ENCODE data around the gene GALNTL6.
"Not testable (repeated sequence)": the region's sequence is repeated elsewhere in the genome, so short reads cannot be mapped to it uniquely, and the experiment has no call there.

Gene GALNTL6

GRCh38 chr4:173002830-173003561 is 1189.8 kb downstream of the GALNTL6 start:
- no peak for DNase-seq

DNA sequence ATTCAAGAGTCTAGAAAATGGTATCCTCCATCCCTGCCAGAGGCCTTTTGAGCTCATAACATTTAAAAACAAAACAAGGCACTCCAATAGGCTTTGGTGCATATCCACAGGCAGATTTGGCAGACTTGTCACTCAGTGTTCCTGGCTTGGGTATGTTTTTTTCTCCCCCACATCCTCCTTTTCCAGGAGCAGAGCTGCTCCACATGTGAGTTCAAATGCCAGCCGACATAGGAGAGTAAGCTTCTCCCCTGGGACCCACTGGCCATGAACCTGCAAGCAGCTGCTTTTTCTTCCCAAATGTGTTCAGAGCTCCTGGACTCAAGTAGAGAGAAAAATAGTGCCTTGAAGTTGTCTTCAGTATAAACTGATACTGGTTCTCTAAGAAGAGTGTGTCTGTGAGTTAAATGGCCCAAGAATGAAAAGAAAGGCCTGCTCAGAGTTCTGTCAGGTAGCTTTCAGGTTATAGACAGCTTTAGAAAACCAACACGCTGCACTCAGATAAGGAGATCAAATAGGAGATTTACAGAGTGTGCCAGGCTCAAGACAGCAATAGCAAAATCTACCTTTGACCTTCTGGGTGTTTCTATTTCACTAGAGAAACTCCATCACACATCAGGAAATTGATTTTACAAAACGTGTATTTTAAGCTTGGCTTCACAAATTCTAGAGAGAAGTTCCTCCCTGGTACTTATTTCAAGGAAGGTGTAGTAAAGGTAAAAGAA is 1192.9 kb downstream of the GALNTL6 start:
- DNase-seq, result no peak

- no peak for DNase-seq
Observed at GRCh38 chr4:173008436-173008835, 1195.2 kb downstream of the GALNTL6 start.

DNA sequence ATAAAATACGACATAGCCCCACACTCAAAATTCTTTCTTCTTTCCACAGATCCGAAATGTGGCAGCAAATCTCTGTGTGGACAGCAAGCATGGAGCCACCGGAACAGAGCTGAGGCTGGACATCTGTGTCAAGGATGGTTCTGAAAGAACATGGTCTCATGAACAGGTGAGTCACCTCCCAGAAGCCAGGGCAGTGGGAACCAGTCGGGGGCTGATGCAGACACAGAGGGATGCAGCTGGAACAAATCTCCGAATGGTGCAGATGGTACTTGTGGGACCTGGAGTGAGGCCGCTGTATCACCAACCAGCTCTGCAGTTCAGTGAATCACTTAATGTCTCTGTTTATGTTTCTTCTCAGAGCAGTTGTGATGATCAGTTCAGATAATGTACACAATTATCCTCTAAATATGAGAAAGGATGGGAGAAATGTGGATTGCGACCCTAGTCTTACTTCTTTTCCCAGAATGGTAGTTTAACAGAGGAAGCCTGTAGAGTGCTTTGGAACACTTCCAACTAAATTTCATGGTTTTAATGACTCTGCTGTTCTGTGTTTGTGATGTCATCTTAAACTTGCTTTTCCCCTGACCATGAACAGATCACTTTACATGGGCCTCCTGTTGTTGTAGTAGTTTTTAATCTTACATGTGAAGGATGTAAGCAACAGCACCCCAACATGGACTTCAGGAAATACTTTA is 1196.1 kb downstream of the GALNTL6 start:
- DNase-seq, result no peak

GRCh38 chr4:173012608-173013007 is 1199.4 kb downstream of the GALNTL6 start:
- DNase-seq, result no peak

DNA sequence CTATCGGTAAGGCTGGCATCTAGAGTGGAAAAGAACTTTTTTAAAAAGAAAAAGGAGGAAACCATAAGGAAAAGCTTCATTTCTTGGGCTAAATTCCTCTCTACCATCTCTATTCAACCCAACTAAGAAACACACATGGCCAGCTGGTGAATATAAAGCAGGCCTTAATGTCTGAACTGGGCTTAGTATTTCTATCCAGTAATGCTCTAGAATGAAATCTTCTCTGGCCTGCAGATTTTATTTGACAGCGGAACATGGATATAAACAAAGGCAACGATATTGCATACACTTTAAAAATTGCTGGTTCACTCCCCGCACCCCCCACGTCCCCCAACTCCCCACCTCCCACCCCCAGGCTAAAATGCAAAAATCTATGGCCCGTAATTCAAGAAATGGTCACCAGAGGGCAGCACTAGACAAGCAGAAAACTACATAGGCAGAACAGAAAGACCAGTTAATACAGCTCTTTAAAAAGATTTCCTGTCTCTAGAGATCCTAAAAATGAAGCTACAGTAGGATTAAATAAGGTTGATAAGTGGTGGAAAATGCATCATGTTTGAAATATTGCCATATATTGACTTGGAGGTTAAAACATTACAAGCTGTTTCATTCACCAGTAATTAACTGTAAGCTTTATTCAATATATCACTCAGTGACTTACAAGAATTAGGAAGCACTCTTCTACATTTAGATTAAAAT is 1200.2 kb downstream of the GALNTL6 start:
- DNase-seq, result peak; percentile 52 to 60

DNA sequence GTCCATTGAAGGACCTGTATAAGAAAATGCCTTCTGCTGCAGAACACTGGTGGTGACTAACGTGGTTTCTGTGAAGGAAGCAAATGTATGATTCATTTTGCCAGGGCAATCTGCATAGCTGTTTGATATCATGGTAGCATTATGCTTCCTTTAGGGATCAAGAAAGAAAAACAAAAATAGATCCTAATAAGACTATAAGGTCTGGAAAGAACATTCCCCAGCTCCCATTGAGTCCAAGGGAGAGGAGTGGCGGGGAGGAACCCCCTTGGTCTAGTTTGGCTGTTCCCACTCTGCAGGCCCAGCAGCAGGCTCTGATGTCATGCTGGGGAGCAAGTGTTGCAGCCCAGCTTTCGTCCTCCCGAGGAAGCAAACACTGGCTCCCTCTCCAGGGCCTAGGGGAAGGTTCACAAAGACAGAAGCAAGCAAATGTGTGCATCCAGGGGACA is 1200.9 kb downstream of the GALNTL6 start:
- no peak for DNase-seq

- DNase-seq, result no peak
Observed at GRCh38 chr4:173014836-173015235, 1201.6 kb downstream of the GALNTL6 start.

GRCh38 chr4:173017802-173018201 is 1204.6 kb downstream of the GALNTL6 start:
- no peak for DNase-seq

DNA sequence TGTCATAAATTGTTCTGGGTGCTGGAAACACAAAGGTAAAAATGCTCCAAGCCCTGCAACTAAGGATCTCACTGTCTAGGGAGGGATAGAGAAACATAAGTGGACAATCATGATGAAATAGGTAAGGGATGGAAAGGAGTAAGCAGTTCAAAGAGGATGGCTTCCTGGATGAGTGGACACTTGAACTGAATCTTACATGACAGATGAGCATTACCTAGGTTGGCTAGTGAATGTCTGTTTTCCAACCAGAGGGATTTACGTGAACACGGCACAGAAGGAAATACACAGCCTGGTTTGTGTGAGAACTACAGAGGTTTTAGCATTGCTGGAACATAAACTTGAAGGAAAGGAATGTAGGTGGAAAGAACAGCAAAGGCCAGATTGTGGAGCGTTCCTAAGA is 1205.2 kb downstream of the GALNTL6 start:
- no peak for DNase-seq

DNA sequence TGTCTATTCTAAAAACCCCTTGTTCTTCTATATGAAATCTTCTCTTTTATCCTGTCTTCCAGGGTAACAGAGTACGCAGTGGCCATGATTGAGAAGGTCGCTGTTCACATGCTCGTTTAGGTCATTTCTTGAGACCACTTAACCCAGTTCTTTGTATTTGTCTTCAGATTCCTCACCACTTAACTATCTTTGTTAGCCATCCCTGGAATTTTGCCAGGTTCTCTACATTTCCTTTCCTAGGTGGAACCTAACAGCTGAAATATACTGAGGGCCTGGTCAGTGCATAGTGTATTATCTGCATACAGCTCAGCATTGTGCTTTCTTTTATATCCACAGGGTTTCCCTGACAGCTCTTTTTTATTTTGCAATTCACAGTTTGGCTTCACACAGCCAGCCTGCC is 1206.5 kb downstream of the GALNTL6 start:
- no peak for DNase-seq

DNA sequence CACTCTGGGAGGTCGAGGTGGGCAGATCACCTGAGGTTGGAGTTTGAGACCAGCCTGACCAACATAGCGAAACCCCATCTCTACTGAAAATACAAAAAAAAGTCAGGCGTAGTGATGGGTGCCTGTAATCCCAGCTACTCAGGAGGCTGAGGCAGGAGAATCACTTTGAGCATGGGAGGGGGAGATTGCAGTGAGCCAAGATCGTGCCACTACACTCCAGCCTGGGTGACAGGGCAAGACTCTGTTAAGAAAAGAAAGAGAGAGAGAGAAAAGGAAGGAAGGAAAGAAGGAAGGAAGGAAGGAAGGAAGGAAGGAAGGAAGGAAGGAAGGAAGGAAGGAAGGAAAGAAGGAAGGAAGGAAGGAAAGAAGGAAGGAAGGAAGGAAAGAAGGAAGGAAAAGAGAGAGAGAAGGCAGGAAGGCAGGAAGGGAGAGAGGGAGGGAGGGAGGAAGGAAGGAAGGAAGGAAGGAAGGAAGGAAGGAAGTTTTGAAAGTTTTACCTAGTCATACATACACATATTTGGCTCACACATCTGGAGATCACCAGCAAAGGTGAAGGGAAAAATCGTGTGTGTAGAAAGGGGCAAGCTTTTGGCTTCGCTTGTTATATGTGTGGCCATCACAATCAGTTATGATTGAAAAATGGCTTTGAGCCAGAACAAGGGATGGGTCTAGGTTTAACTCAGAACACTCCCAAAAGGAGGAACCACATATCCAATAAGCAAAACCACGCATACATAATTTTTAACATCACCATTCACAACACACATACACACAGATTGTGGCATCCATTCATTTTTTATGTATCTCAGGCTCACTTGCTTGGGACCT is 1208.8 kb downstream of the GALNTL6 start:
- not testable (repeated sequence) for DNase-seq

DNA sequence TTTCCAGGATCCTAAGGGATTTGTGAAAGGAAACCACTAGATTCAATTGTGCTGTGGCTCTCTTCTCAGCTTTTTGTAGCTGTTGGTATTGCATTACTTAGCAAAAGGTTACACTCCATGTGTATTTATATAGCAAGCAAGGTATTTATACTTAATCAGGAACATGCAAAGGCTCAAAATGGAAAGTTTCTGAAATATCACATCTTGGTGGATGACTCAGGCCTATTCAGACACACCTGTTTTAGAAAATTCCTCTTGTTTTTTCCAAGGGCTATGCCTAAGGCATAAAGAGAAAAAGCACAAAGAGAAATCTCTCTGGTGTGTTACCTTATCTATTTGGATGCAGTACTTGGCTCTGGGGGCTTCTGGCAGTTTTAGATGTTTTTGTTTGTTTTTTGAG is 1211.0 kb downstream of the GALNTL6 start:
- no peak for DNase-seq

- DNase-seq, result peak in 1 of 2 experiments; percentile 20
Observed at GRCh38 chr4:173025131-173025530, 1211.9 kb downstream of the GALNTL6 start.

- DNase-seq, result no peak
Observed at GRCh38 chr4:173037242-173037641, 1224.0 kb downstream of the GALNTL6 start.

DNA sequence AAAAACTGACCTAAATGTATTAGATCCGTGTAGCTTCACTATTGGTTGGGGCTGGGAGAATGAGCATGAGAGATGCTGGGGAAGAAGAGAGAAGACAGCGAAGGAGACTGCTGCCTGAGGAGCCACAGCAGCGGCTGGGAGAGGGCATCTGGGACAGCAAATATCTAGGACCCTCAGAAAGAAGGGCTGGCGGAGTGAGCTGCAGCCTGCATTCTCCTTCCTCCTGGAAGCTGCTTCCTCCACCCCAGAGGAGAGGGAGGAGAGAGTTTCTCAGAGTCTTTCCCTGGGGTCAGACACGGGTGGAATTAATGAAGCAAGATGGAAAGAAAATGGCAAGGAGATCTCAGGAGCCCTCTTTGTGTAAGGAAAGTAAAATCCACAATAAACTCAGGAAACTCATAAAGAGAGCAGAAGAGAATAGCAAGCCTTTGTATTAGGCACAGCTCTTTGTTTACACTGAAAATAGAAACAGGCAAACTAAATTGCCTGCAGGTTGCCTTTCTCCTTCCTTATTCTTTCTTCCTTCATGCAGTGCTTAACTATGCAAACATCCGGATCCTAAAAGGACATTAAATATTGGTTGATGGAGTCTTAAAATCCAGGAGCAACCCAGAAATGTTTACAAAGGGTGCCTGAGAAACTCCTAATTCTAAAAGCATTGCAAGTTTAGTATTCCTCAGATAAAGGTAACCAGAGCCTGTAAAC is 1225.1 kb downstream of the GALNTL6 start:
- DNase-seq, result no peak

DNA sequence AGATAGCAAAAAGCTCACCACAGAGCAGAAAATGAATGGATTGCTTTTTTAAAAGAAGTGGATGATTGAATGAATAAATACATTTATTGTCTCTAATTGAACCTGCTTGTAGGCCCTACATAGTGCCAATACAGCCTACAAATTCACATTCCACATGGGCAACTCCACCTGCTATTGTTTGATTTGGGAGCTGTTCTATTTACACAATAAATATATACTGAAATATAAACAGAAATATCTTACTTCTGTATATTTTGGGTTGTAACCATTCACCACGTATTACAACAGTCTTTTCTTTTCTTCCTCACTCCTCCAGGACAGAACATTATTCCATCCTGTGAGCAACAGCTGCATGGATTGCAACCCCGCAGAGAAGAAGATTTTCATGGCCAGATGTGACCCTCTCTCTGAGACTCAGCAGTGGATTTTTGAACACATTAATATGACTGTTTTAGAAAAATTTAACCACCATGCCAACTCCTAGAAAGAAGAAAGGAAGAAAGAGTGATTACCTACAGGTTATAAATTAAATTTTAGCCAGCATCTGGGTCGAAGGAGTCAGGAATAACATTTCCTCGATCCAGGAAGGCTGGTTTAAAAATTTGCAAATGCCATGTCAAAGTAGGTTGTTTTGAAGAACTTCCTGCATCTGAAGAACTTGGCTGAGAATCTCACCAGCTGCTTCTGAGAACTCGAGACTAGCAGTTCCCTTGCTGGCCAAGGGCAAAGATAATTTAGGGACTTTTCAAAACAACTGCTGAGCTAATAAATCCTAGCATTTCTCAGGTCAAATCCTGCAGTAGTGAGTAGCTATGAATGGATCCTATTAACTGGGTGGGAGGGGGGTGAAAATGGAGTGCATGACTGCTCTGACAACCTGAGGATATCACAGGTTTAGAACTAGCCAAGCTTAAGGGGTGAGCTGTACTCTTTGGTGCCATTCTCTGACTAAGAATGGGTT is 1226.7 kb downstream of the GALNTL6 start:
- no peak for DNase-seq

- no peak for DNase-seq
Observed at GRCh38 chr4:173041482-173041881, 1228.3 kb downstream of the GALNTL6 start.

- DNase-seq, result not testable (repeated sequence)
Observed at GRCh38 chr4:173042139-173042538, 1228.9 kb downstream of the GALNTL6 start.

GRCh38 chr4:173044340-173044739 is 1231.1 kb downstream of the GALNTL6 start:
- DNase-seq, result no peak
